ENCODE results near the gene SPNS1. TPM values are rescaled to one million over a fixed set of nuclear protein-coding genes. Genes with fewer than 3 reads are reported as not detected.

Gene SPNS1
- total RNA-seq, 1 donor from 2014 or later, result 68.4 TPM

DNA sequence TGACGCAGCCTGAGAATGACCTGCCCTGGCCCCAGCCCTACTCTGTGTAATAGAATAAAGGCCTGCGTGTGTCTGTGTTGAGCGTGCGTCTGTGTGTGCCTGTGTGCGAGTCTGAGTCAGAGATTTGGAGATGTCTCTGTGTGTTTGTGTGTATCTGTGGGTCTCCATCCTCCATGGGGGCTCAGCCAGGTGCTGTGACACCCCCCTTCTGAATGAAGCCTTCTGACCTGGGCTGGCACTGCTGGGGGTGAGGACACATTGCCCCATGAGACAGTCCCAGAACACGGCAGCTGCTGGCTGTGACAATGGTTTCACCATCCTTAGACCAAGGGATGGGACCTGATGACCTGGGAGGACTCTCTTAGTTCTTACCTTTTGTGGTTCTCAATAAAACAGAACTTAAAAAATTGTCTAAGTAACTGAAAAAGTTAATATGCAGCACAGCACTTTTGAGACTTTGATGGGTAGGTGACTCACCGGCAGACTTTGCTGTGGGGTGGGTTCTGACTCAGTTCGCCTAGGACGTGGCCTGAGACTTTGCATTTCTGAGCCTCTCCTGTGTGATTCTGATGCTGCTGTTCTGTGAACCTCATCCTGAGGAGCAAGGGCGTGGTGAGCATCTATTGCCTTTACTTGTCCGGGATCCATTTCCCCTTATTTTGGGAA, 15.9 kb downstream of the SPNS1 start:
- peaks cover 3% of the 10 kb centered on the region for H3K4me1 Mint-ChIP-seq (ENCODE audit: unreplicated experiment)
- TF ChIP-seq CTCF (IDR thresholded peaks at IDR 0.05; ENCODE audit: unreplicated experiment), result no peak
- peak overlapping the region; percentile 17 for H3K27ac Mint-ChIP-seq (ENCODE audit: unreplicated experiment)
- H3K27me3 Mint-ChIP-seq (ENCODE audit: unreplicated experiment), result peaks cover 2% of the 10 kb centered on the region
- peak overlapping the region; percentile 31 for H3K4me3 Mint-ChIP-seq (ENCODE audit: unreplicated experiment)
- peaks cover 6% of the 10 kb centered on the region for H3K9me3 Mint-ChIP-seq (ENCODE audit: unreplicated experiment)
- no peak for DNase-seq (ENCODE audit: low spot score)
- peaks cover 25% of the 10 kb centered on the region for H3K36me3 Mint-ChIP-seq (ENCODE audit: low read depth, unreplicated experiment)

- peaks cover 25% of the 10 kb centered on the region for H3K36me3 Mint-ChIP-seq (ENCODE audit: low read depth, unreplicated experiment)
- H3K4me3 Mint-ChIP-seq (ENCODE audit: unreplicated experiment), result no peak overlapping the region
- peaks cover 2% of the 10 kb centered on the region for H3K27me3 Mint-ChIP-seq (ENCODE audit: unreplicated experiment)
- no peak for DNase-seq (ENCODE audit: low spot score)
- no peak overlapping the region for H3K27ac Mint-ChIP-seq (ENCODE audit: unreplicated experiment)
- peaks cover 6% of the 10 kb centered on the region for H3K9me3 Mint-ChIP-seq (ENCODE audit: unreplicated experiment)
- peaks cover 3% of the 10 kb centered on the region for H3K4me1 Mint-ChIP-seq (ENCODE audit: unreplicated experiment)
- TF ChIP-seq CTCF (IDR thresholded peaks at IDR 0.05; ENCODE audit: unreplicated experiment), result no peak
These were observed 17.1 kb downstream of the SPNS1 start for GRCh38 chr16:28991687-28992086.

- Mint-ChIP-seq H3K36me3 (ENCODE audit: low read depth, unreplicated experiment) (peaks cover 18% of the 10 kb centered on the region), H3K27ac (ENCODE audit: unreplicated experiment) (no peak overlapping the region), H3K27me3 (ENCODE audit: unreplicated experiment) (no peaks in the 10 kb centered on the region), H3K4me3 (ENCODE audit: unreplicated experiment) (no peak overlapping the region), H3K4me1 (ENCODE audit: unreplicated experiment) (no peaks in the 10 kb centered on the region), H3K9me3 (ENCODE audit: unreplicated experiment) (peaks cover under 1% of the 10 kb centered on the region)
- no peak for DNase-seq (ENCODE audit: low spot score)
- no peak for TF ChIP-seq CTCF (IDR thresholded peaks at IDR 0.05; ENCODE audit: unreplicated experiment)
These were observed 17.9 kb downstream of the SPNS1 start for GRCh38 chr16:28992496-28992895.

DNA sequence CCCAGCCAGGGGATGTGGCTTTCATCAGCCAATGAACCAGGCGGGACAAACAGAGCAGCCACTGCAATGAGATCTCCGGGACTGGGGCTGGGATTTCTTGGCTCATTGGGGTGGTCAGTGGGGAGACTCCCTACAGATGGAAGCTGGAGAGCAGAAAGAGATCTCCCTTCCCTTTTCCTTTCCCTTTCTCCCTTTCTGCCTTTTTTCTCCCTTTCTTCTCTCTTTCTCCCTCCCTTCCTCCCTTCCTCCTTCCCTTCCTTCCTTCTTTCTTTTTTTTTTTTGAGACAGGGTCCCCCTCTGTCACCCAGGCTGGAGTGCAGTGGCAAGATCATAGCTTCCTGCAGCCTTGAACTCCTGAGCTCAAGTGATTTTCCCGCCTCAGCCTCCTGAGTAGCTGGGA, 24.3 kb downstream of the SPNS1 start:
- TF ChIP-seq CTCF (IDR thresholded peaks at IDR 0.05; ENCODE audit: unreplicated experiment), result no peak
- no peaks in the 10 kb centered on the region for H3K4me1 Mint-ChIP-seq (ENCODE audit: unreplicated experiment)
- H3K4me3 Mint-ChIP-seq (ENCODE audit: unreplicated experiment), result no peak overlapping the region
- H3K27ac Mint-ChIP-seq (ENCODE audit: unreplicated experiment), result no peak overlapping the region
- DNase-seq (ENCODE audit: low spot score), result no peak
- no peaks in the 10 kb centered on the region for H3K36me3 Mint-ChIP-seq (ENCODE audit: low read depth, unreplicated experiment)
- peaks cover 1% of the 10 kb centered on the region for H3K27me3 Mint-ChIP-seq (ENCODE audit: unreplicated experiment)
- H3K9me3 Mint-ChIP-seq (ENCODE audit: unreplicated experiment), result no peaks in the 10 kb centered on the region

- no peak for TF ChIP-seq CTCF (IDR thresholded peaks at IDR 0.05; ENCODE audit: unreplicated experiment)
- no peaks in the 10 kb centered on the region for H3K4me1 Mint-ChIP-seq (ENCODE audit: unreplicated experiment)
- no peaks in the 10 kb centered on the region for H3K36me3 Mint-ChIP-seq (ENCODE audit: low read depth, unreplicated experiment)
- no peaks in the 10 kb centered on the region for H3K9me3 Mint-ChIP-seq (ENCODE audit: unreplicated experiment)
- DNase-seq (ENCODE audit: low spot score), result no peak
- H3K4me3 Mint-ChIP-seq (ENCODE audit: unreplicated experiment), result no peak overlapping the region
- no peak overlapping the region for H3K27ac Mint-ChIP-seq (ENCODE audit: unreplicated experiment)
- peaks cover 1% of the 10 kb centered on the region for H3K27me3 Mint-ChIP-seq (ENCODE audit: unreplicated experiment)
These were observed 25.0 kb downstream of the SPNS1 start for GRCh38 chr16:28999577-28999976.
